HG02943 (cell line): ENCODE results near the gene MSANTD2.
"Not testable (repeated sequence)": the region's sequence is repeated elsewhere in the genome, so short reads cannot be mapped to it uniquely, and the experiment has no call there.

Experiments
- ATAC-seq: cut with Tn5 transposase; IDR thresholded peaks from one replicate; pipeline ENCODE4 v1.9.1; 2021; ENCODE audit warnings: mild to moderate bottlenecking, low read depth, moderate library complexity; ENCODE audit not compliant: unreplicated experiment

MSANTD2 gene

DNA sequence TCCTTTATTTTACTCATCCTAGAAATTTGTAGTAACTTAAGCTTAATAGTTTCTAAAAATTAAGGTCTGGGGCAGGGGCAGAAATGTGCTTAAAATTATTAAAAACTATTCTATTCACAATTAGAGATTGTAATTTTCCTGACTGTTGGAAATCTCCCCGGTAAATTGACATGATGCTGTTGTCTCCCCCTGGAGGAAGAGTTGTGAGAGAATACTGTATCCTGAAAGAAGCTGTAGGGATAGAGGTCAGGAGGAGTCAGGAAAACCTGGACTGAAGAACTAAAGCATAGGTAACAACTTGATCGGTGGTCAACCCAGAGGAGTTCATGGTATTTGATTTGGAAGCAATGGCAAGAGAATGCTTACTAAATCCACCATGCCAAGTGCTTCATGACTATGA is 21.9 kb downstream of the MSANTD2 start:
- no peak for ATAC-seq

DNA sequence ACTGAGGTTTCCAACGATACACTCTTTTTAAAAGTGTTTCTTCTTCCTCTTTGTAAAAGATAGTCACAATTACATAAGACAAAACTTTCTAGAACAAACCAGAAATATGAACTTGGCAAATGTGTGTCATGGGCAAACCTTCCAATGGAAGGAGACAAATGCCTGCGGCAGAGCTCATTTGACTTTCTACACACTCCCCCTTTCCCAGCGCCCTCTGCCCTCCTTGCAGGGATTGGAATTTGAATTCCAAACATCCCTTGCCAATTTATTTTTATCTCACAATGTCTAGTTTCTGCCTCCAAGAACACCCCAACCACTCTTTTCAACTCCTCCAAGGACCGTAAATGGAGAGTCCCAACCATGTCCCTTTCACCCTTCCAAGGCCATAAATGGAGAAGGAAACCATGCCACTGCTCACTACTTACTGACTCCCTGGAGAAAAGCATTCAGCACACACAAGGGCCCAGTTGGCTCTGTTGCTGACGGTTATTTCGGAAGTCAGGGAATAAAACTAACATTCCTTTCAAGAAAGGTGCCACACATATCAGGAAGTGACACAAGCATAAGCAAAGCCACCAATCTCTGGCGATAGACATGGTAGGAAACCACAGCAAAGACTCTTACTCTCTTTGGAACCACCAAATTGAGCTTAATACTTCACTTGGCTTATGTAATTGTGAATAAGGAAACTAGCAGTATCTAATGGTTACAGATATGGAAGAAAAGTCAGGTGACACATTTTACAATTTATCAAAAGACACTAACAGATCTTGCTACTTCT is 23.2 kb downstream of the MSANTD2 start:
- no peak for ATAC-seq

DNA sequence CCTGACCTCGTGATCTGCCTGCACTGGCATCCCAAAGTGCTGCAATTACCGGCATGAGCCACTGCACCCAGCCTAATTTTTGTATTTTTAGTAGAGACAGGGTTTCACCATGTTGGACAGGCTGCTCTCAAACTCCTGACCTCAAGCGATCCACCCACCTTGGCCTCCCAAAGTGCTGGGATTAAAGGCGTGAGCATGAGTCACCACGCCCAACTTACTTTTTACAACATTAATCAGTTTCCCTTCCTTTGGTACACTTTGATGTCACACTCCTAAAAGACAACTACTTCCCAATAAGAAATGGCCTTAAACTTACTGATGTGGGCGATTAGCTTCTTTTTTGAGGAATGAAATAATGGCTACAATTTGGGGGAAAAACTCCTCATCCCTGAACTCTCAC is 29.2 kb downstream of the MSANTD2 start:
- ATAC-seq, result not testable (repeated sequence)

DNA sequence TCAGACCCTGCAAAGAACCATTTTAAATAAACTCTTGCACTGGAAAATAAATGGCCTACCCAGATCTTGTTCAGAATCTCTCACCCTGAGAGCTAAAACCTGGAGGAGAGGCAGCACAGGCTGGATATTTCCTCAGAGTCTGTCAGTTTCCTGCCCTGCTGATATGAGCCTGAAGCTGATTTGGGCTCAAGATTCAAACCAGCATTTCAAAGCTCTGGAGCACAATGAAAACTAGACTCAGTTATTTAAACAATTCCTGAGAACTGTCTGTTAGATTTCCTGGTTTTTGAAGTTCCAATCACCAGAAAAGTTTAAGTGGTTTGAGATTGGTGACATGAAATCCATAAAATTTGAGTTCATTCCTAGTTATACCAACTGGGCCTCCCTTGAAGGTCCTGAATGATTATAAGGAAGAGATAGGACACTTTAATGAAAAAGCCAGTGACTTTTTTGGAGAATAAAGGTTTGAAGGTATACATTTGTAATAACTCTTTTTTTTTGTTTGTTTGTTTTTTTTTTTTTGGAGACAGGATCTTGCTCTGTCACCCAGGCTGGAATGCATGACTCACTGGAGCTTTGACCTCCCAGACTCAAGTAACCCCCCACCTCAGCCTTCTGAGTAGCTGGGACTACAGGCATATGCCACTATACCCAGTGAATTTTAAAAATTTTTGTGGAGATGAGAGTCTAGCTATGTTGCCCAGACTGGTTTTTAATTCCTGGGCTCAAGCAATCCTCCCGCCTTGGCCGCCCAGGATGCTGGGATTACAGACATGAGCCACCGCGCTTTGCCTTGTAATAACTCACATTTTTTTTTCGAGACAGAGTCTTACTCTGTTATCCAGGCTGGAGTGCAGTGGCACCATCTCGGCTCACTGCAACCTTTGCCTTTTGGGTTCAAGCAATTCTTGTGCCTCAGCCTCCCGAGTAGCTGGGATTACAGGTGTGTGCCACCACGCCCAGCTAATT is 30.1 kb downstream of the MSANTD2 start:
- ATAC-seq, result no peak

DNA sequence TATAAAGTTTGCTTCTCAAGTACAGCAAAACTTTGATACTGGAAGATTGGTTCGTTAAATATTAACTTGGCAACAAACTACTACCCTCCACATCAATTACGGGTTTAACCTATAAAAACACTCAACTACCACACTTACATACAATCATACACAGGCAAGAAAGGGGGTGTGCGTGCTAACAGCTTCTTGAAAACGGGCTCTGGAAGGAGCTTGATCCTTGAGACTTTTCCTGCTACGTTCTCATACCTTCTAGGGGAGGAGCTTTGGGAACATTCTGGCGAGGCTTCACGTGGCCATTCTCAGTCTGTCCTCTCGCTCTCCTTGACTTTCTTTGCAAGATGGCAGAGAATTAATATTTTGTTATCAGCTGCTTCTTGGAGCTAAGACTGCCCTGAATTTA is 31.3 kb downstream of the MSANTD2 start:
- ATAC-seq, result no peak

DNA sequence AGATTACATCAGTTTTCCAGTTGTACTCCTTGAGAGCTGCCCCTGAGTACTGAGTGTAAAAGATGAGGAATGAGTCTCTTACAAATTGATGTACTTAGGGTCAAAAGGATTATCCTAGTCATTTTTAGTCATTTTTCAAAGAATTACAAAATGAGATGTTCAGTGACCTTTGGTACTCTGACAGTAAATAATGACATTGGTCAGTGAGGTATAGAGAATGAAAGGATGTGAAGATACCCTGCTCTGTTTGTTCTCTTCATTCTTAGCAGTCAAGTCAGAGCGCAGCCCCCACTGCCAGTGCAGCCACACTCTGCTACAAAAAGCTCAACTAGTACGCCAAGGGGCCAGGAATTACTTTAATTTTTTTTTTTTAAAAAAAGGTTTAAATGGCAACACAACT is 34.0 kb downstream of the MSANTD2 start:
- no peak for ATAC-seq

DNA sequence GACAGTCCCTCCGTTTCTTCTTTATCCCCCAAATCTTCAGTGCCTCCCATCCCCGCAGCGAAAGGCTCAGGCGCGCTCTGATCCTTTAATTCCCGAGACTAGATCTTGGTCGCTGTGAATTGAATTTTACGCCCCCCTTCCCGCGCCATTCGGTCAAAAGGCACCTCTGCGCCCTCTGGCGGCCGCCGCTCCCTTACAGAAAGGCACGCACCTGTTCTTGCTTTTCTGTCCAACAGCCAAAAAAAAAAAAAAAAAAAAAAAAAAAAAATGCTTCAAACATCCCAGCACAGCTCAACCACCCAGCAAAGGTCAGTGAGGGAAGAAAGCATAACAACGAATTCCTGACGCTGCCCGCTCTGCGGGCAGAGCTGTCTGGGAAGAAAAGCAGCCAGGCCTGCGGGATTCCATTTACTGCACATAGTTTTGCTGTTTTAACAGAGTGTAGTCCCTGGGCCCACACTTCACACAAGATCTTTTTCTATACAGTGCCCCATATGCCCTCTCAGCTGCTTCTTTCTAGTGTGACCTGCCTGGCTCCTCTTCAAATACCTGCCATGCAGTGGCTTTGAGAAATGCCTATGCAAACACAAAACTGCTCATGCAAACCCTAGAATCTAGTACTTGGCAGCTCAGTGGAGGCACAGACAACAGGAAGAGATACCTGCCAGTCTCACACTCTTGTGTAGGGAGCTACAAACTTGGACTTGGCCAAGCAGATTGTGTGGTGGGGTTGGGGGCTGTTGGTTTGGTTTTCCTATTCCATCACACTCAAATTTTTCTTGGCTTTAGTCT is 36.9 kb downstream of the MSANTD2 start:
- peak; percentile 26 for ATAC-seq

DNA sequence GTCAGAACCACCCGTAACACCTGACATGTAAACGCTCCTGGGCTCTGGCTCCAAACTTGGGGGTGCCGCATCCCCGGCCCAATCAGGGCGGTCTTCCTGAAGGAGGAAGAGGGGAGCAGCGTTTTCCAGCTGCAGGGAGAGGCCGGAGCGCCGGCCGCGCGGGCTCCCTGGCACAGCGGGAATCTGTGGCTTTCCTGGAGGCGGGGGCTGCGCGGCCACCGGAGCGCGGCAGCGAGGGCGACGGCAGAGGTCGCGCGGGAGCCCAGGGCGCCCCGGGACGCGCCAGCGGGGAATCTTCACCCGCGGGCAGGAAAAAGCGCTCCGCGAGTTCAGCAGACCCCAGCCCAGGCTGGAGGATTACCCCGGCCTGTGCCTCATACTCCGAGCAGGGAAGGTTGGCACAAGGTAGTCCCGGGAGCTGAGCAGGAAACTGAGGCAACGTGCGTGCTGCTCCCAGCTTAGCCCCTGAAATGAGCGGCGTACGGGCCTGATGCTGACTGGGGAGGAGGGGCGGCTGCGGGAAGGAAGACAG is 37.5 kb downstream of the MSANTD2 start:
- peak; percentile 10 for ATAC-seq

DNA sequence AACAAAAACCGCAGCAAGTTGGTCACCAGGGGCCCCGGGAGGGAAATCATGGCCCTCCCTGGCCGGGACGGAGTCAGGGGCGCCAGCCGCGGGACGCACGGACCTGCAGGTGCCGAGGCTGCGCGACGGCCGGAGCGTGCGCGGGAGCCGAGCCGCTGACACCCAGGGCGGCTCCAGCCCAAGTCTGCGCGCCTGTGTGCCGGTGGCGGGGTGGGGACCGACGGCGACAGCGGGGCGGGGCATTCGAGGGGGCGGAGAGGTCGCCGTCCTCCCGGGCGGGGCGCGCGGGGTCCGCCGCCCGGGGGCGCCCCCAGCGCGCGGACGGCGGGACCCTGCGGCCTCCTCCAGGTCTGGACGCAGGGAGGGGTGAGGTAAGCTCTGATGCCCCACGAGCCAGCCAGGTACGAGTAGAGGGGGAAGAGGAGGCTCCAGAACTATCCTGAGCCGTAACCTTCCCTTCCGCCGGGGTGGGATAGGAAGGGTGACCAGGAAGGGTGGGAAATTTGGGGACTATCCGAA is 38.0 kb downstream of the MSANTD2 start, which contains the start of gene ESAM:
TSS of gene ESAM (minus strand) at position 186 of the 519 bp plus-strand sequence. CDS start at position 50, 136 bp downstream.
- ATAC-seq, result peak; percentile 45

DNA sequence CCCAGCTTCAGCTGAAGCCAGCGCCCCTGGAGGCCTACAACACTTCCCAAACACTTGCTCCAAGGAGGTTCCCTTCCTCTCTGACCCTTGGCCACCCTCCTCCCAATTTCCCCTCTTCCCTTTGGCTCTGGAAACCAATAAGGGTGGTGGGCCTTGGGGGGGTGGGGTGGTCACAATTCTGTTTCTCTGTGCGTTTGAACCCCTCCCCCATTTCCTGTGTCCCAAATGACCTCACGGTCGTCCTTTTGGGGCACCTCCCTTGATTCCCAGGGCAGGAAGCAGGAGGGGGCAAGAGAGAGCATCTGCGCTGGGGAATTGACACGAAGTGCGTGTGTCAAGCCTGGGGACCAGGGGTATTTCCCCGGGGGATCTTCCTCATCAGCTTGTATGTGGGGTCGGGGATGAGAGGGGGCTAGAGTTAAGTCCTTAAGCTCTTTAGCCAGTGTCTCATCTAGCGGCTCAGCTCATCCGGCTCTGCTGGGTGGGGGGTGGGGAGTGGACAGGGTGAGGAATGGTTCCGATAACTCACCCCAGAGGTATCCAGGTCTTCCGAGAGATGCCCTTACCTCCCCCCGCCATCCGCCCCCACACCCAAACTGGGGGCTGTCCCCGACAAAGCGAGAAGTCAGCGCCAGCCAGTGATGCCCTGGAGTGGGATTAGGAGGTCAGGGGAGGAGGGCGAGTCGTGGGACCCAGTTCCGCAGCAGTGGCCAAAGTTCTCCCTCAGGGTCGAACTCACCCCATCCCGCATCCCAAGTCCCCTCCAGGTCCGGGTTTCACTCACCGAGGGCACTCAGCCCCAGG is 38.7 kb downstream of the MSANTD2 start:
- no peak for ATAC-seq

DNA sequence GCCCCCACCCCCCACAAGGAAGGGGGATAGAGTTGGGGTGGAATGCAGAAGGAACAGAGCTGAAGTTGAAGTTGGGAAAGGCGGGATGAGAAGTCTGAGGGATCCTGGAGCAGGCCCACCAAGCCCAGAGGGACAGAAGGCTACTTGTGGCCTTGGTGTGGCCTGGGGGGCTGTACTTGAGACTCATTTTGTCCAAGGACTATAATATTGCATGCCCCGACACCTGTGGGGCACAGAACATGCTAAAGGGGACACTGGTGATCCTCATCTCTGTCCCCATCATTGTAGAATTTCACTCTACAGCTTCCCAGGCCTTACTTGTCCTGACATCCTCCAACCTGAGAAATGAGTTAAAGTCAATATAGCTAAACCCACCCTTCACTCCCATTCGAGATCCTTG is 39.4 kb downstream of the MSANTD2 start:
- no peak for ATAC-seq

DNA sequence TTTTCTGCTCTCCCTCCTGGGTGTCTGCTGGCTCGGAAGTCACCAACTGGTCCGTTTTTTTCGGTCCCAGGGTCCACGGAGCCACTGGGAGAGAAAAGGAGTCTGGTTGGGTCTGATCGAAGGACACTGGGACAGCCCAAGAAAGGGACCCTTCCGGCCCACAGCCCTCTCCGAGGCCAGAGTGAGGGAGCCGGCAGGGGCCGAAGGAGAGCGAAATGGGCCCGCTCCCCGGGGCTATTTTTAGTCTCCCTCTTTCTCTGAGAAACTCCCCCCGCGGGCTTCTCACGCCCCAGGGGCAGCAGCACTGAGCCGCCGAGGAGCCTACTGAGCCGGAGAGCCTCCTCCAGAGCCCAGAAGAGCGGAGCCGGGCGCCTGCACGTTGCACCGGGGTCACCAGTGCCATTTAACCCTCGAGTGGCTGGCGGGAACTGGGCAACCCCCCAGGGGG is 40.0 kb downstream of the MSANTD2 start:
- ATAC-seq, result peak; percentile 33

DNA sequence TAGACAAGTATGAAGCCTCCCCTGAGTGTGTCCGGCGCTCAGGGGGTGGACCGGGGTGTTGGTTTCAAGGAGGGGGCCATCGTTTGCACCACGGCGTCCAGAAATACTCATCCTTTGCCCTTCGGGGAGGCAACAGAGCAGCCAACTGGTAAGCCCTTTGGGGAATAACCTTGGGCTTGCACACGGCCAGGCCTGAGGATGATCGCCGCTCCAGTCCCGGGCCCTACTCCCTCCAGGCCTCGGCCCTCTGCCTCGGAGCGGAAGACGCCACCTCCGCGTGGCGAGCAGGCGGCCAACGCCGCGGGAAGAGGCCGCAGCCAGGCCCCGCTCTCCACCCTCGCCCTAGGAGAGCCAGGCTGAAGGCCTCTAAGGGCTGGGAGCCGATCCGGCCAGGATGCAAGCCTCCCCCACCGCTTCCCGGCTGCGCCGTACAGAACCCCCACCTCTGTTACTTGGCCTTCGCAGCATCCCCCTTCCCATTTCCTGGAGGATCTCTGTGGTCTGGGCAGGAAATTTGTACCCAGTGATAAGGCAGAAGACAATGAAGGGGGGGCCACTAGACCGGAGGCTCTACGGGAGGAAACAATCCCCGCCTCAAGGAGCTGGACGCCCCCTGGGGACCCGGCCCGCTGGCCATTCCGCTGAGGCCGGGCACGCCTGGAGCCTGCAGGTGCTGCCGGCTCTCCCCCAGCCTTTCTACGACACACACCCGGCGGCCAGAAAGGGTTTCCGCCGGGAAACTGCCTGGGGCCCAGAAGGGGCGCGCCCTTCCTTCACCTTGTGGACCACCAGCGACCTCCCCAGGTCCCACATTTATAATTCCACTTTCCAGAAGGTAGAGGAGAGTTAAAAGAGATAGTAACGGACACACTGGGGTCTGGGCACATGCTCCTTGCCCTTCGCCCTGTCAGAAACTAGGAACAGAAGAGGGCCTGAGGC is 40.7 kb downstream of the MSANTD2 start:
- ATAC-seq, result peak; percentile 16

DNA sequence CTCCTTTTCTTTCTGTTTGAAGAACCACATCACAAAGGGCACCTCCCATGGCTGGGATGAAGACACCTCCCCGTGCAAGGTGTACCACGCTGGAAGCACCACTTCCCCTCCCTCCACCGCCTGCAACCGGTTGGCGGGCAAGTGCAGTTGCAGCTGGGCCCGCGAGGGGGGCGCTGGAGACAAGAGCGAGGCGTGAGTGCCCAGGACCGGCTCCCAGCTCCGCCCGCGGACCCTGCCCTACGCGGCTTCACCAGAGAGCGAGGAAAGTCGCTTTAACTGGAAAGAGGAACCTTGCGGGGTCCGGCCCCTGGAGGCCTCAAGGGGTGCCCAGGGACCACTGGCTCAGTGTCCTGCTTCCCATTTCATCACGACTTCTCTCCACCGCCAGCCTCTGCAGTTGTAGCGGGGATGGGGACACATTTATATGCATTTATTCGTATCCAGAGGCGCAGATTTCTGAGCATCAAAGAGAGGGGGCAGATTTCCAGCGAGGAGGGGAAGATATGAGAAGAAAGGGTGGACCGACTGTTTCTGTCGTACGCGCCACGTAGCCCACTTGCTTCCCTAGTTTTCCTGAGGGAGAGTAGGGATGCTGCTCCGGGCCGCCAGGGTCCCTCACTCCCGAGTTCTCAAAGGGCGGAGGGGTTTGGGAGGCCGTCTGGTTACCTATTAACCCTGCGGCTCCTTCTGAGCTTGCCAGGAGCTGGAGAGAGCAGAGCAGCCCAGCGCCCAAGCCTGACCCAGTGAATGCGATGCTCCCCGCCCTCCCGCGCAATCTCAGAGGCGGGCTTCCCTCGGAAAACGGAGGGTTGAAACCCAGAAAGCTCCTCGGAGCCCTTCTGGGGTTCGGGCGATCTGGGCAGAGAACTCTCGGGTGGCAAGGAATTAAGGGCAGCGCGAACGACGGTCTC is 41.6 kb downstream of the MSANTD2 start:
- ATAC-seq, result peak; percentile 45

DNA sequence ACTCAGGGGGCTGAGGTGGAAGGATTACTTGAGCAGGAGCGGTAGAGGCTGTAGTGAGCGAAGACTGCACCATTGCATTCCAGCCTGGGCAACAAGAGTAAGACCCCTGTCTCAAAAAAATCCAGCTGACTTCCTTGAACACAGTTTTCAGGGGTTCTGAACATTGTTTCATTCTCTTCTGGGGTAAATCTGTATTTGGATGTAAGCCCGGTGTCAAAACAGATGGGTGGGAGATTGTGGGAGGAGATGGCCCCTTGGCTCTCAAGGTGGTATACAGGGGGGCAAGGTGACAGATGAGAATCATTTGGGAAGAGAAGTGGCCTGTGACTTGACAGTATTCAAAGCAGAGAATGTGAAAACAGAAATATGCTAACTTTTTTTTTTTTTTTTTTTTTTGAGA is 42.9 kb downstream of the MSANTD2 start:
- ATAC-seq, result no peak

DNA sequence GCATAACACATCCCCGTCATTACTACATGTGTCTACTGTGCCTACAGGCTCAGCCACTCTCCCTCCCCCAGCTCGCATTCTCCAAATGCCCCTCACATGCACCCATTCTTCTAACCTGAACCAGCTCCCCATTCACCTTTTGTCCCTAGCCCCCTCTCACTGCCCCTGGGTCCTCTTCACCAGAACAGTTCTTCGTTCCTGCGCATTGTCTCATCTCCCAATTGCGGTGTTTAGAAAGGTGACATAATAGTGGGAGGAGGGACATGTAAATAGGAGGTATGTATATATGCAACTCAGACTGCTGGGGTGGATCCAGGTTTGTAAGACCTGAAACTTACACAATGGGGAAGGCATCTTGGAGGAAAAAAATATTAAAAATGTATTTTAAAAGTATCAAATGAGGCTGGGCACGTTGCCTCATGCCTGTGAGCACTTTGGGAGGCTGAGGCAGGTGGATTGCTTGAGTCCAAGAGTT is 43.4 kb downstream of the MSANTD2 start:
- no peak for ATAC-seq
